Transverse colon (tissue), 4 donors: Measurements from ENCODE around the gene MS4A18. TPM values are rescaled to one million over a fixed set of nuclear protein-coding genes. Genes with fewer than 3 reads are reported as not detected.

Source experiments
- DNase-seq: peaks from one replicate; pipeline ENCODE4 v3.0.0-alpha.2; 2019
- H3K27ac ChIP-seq, 4 donors: fragments of 200-600 bp; sonication (generic); 2 replicates each; pipeline ENCODE4 v1.5.1; 2016 to 2018; ENCODE audit warnings: inconsistent platforms in 4 of 4
- H3K27me3 ChIP-seq: fragments of 200-600 bp; sonication (generic); 2 replicates; pipeline ENCODE4 v1.5.1; 2017; ENCODE audit warnings: inconsistent platforms
- H3K36me3 ChIP-seq, 4 donors: fragments of 200-600 bp; sonication (generic); 2 replicates each; pipeline ENCODE4 v1.5.1; 2017 to 2019; ENCODE audit warnings: inconsistent platforms in 4 of 4
- H3K4me1 ChIP-seq, 4 donors: fragments of 200-600 bp; sonication (generic); 2 replicates each; pipeline ENCODE4 v1.5.1; 2017 to 2020; ENCODE audit warnings: inconsistent platforms in 4 of 4
- H3K4me3 ChIP-seq, 4 donors: fragments of 200-600 bp; sonication (generic); 1 replicate in 1 of 4; 2 replicates in 3 of 4; pipeline versions ENCODE4 v1.5.1 to v1.6.1; 2017 to 2019; ENCODE audit warnings: inconsistent platforms in 4 of 4
- H3K9me3 ChIP-seq, 2 donors: fragments of 200-600 bp; sonication (generic); 2 replicates each; pipeline ENCODE4 v1.5.1; 2017 to 2019; ENCODE audit warnings: inconsistent platforms in 2 of 2
- CTCF ChIP-seq, 5 experiments: fragments of 200-600 bp in 3 of 5; fragments of 450-650 bp in 2 of 5; sonication (generic) in 3 of 5; IDR thresholded peaks; 1 replicate in 2 of 5; 2 replicates in 3 of 5; pipeline ENCODE4 v1.5.1; 2016 to 2017; ENCODE audit warnings: antibody characterized with exemption in 5 of 5, inconsistent platforms in 3 of 5, mild to moderate bottlenecking in 2 of 5, moderate library complexity in 1 of 5
- EP300 ChIP-seq: sonication (generic); formaldehyde crosslinking; IDR thresholded peaks from one replicate; pipeline ENCODE4 v1.6.1; 2017; ENCODE audit warnings: antibody characterized with exemption, low read depth
- POLR2A ChIP-seq: fragments of 450-650 bp; IDR thresholded peaks from one replicate; pipeline ENCODE4 v1.6.1; 2016; ENCODE audit warnings: antibody characterized with exemption, mild to moderate bottlenecking, moderate library complexity
- POLR2AphosphoS5 ChIP-seq, 3 donors: sonication (generic); formaldehyde crosslinking; IDR thresholded peaks; one replicate each; pipeline ENCODE4 v1.6.1; 2016; ENCODE audit warnings: antibody characterized with exemption in 3 of 3
- WGBS, 2 donors: methylation state at CpG; one replicate each; pipeline ENCODE4 v1.1.5; 2018; ENCODE audit warnings: low coverage in 1 of 2; 5-methylcytosine and 5-hydroxymethylcytosine counted together
- in situ Hi-C, 4 donors: fragments of 200-750 bp; cut with MboI; loops; one replicate each; pipeline versions ENCODE4 v1.15.0 to v1.15.1; 2017; ENCODE audit warnings: low sequenced_read_pairs in 3 of 4, low pct_ligation_motif_present in 1 of 4, low pct_unique_long_range_greater_than_20kb in 1 of 4
- intact Hi-C: fragments of 100-400 bp; cut with DNase I; formaldehyde crosslinking; loops from one replicate; pipeline ENCODE4 v1.15.1; 2023; ENCODE audit warnings: low total_unique reads
- total RNA-seq, 4 donors: library from RNA; depleted of rRNA; stranded (reverse); fragments of >200 nt; gene quantifications; one replicate each; pipeline ENCODE4 v1.1.0, GENCODE V29; 2016

Gene MS4A18
- total RNA-seq, 4 donors from 2014 or later = not detected

GRCh38 chr11:60790726-60791125 is 66.2 kb downstream of the MS4A18 start:
- no peak for DNase-seq
- Histone ChIP-seq H3K4me1 (peaks cover 0 to 16% (median 6%) of the 10 kb centered on the region in 4 donors), H3K36me3 (no peaks in the 10 kb centered on the region), H3K4me3 (no peak overlapping the region), H3K9me3 (no peaks in the 10 kb centered on the region), H3K27me3 (no peaks in the 10 kb centered on the region), H3K27ac (no peak overlapping the region)
- intact Hi-C loops (no loop called here), in situ Hi-C loops (no loop called here)
- no peak for TF ChIP-seq POLR2AphosphoS5 (IDR thresholded peaks at IDR 0.05)
- no peak for TF ChIP-seq EP300
- TF ChIP-seq POLR2A = no peak
- TF ChIP-seq CTCF (IDR thresholded peaks at IDR 0.05) = no peak
- WGBS, 2 donors = 71 to 80% methylated on average over 1 to 3 of the region's 3 CpGs

- no peak for DNase-seq
- intact Hi-C loops = no loop called here
- Histone ChIP-seq H3K27ac (no peak overlapping the region), H3K36me3 (no peaks in the 10 kb centered on the region), H3K4me3 (no peak overlapping the region), H3K9me3 (no peaks in the 10 kb centered on the region), H3K4me1 (peaks cover 0 to 14% (median 6%) of the 10 kb centered on the region in 4 donors), H3K27me3 (no peaks in the 10 kb centered on the region)
- TF ChIP-seq CTCF (IDR thresholded peaks at IDR 0.05) (no peak), EP300 (no peak), POLR2AphosphoS5 (IDR thresholded peaks at IDR 0.05) (no peak), POLR2A (no peak)
- WGBS, 2 donors = 90 to 97% methylated on average over 2 to 4 of the region's 4 CpGs
- in situ Hi-C loops = no loop called here
Observed at GRCh38 chr11:60791153-60791933, 66.8 kb downstream of the MS4A18 start.

GRCh38 chr11:60792521-60792920 is 68.0 kb downstream of the MS4A18 start:
- no peak for TF ChIP-seq POLR2AphosphoS5 (IDR thresholded peaks at IDR 0.05)
- no peak overlapping the region for H3K27ac ChIP-seq
- WGBS, 2 donors = 87 to 88% methylated on average over 1 to 3 of the region's 3 CpGs
- no peaks in the 10 kb centered on the region for H3K9me3 ChIP-seq
- in situ Hi-C loops = no loop called here
- peaks cover 0 to 2% (median under 1%) of the 10 kb centered on the region in 4 donors for H3K4me1 ChIP-seq
- intact Hi-C loops = no loop called here
- no peak for DNase-seq
- H3K27me3 ChIP-seq = peaks cover 3% of the 10 kb centered on the region
- H3K36me3 ChIP-seq = no peaks in the 10 kb centered on the region
- no peak overlapping the region for H3K4me3 ChIP-seq

Other genes with a start within 250 kb of the MS4A18 start
- 100 to 1,000 TPM in 3 of 4 donors, 1 to 10 TPM in 1; 3.8 to 628 (median 426) TPM for gene MS4A12, start 231.9 kb upstream of the MS4A18 start, total RNA-seq
- gene MS4A13, start 209.3 kb upstream of the MS4A18 start, total RNA-seq = not detected
- 100 to 1,000 TPM in 1 of 4 donors, 10 to 100 TPM in 3; 22.9 to 141 (median 52.1) TPM for gene MS4A8, start 25.1 kb upstream of the MS4A18 start, total RNA-seq
- not detected for gene MS4A15, start 32.1 kb downstream of the MS4A18 start, total RNA-seq
- 1 to 10 TPM in 2 of 4 donors, not detected in 2; 1.3 to 2.2 TPM for gene MS4A10, start 60.6 kb downstream of the MS4A18 start, total RNA-seq
- 1 to 10 TPM; 1.9 to 9.1 (median 5.5) TPM for gene CCDC86, start 117.4 kb downstream of the MS4A18 start, total RNA-seq
- gene PTGDR2, start 131.2 kb downstream of the MS4A18 start, total RNA-seq = 10 to 100 TPM in 1 of 4 donors, 1 to 10 TPM in 2, not detected in 1; 3.5 to 36.6 (median 4.5) TPM
- not detected for gene ZP1, start 142.8 kb downstream of the MS4A18 start, total RNA-seq
- 10 to 100 TPM; 15.5 to 70.3 (median 42.8) TPM for gene PRPF19, start 181.9 kb downstream of the MS4A18 start, total RNA-seq
- gene TMEM109, start 189.4 kb downstream of the MS4A18 start, total RNA-seq = 10 to 100 TPM; 35.2 to 47.2 (median 45.1) TPM
- gene TMEM132A, start 199.7 kb downstream of the MS4A18 start, total RNA-seq = 1 to 10 TPM; 1.8 to 7.0 (median 3.5) TPM
- gene SLC15A3, start 227.5 kb downstream of the MS4A18 start, total RNA-seq = 10 to 100 TPM in 3 of 4 donors, 1 to 10 TPM in 1; 8.1 to 18.9 (median 12.6) TPM
- 1 to 10 TPM in 3 of 4 donors, not detected in 1; 1.9 to 4.3 (median 3.0) TPM for gene CD6, start 247.0 kb downstream of the MS4A18 start, total RNA-seq